ENCODE results near the gene FZD10. TPM values are rescaled to one million over a fixed set of nuclear protein-coding genes. Genes with fewer than 3 reads are reported as not detected.

Gene FZD10
- total RNA-seq, 1 donor = not detected

DNA sequence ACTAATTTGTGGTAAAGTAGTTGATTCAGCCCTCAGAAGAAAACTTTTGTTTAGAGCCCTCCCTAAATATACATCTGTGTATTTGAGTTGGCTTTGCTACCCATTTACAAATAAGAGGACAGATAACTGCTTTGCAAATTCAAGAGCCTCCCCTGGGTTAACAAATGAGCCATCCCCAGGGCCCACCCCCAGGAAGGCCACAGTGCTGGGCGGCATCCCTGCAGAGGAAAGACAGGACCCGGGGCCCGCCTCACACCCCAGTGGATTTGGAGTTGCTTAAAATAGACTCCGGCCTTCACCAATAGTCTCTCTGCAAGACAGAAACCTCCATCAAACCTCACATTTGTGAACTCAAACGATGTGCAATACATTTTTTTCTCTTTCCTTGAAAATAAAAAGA, 2.7 kb downstream of the FZD10 start:
- H3K4me3 ChIP-seq (ENCODE audit: low read depth, low read length) = no peak overlapping the region
- DNase-seq (ENCODE audit: low read depth) = no peak
- no peak for TF ChIP-seq CTCF (IDR thresholded peaks at IDR 0.05; ENCODE audit: insufficient read depth, low read length)

DNA sequence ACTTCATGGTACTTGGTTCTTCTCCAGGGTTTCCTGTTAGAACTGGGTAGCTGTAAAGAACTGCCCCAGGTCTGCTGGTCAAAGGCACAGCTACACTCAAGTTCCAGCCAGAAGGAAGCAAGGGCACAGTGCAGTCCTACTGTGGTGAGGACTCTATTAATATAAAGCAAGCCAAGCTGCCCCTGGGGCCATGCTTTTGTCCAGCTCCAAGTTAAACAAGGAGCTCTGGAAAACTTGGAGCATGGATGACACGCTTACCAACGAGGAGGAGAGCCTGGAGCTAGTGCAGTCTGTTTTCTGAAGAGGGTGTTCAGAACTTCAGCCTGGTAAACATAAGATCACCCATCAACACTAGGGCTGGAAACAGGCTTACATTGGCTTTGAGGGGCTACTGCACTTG, 4.0 kb downstream of the FZD10 start:
- TF ChIP-seq CTCF (IDR thresholded peaks at IDR 0.05; ENCODE audit: insufficient read depth, low read length) = no peak
- no peak overlapping the region for H3K4me3 ChIP-seq (ENCODE audit: low read depth, low read length)
- no peak for DNase-seq (ENCODE audit: low read depth)

DNA sequence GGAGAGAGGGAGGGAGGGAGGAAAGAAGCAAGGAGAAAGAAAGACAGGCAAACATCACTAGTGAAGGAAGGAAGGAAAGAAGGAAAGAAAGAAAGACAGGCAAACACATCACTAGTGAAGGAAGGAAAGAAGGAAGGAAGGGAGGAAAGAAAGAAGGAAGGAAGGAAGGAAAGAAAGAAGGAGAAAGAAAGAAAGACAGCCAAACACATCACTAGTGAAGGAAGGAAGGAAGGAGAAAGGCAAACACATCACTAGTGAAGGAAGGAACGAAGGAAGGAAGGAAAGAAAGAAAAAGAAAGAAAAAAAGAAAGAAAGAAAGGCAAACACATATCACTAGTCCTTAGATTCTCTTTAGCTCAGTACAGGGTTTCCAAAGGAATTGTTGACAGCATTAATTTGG, 5.3 kb downstream of the FZD10 start:
- TF ChIP-seq CTCF (IDR thresholded peaks at IDR 0.05; ENCODE audit: insufficient read depth, low read length) = no peak
- no peak overlapping the region for H3K4me3 ChIP-seq (ENCODE audit: low read depth, low read length)
- DNase-seq (ENCODE audit: low read depth) = no peak

- no peak for DNase-seq (ENCODE audit: low read depth)
- no peak overlapping the region for H3K4me3 ChIP-seq (ENCODE audit: low read depth, low read length)
Observed at GRCh38 chr12:130169256-130169655, 7.0 kb downstream of the FZD10 start.

DNA sequence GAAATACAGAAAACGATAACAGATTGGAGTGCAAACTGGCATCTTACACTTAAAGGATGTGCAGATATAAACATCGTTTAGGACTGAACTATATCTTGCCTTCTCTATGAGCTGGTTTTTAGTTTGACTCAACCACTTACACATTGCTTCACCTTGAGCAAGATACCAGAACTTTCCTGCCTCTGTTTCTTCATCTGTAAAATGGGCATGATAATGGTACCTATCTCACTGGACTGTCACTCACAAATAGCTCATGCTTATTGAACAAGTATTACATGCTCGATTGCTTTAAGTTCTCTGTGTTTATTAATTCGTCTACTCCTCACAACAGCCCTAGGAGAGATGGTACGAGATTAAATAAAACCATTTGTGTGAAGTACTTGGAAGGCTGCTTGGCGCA, 7.7 kb downstream of the FZD10 start:
- no peak for DNase-seq (ENCODE audit: low read depth)
- no peak for TF ChIP-seq CTCF (IDR thresholded peaks at IDR 0.05; ENCODE audit: insufficient read depth, low read length)
- no peak overlapping the region for H3K4me3 ChIP-seq (ENCODE audit: low read depth, low read length)

More at GRCh38 chr12:130169256-130169655, 7.0 kb downstream of the FZD10 start:
- no peak for TF ChIP-seq CTCF (IDR thresholded peaks at IDR 0.05; ENCODE audit: insufficient read depth, low read length)

DNA sequence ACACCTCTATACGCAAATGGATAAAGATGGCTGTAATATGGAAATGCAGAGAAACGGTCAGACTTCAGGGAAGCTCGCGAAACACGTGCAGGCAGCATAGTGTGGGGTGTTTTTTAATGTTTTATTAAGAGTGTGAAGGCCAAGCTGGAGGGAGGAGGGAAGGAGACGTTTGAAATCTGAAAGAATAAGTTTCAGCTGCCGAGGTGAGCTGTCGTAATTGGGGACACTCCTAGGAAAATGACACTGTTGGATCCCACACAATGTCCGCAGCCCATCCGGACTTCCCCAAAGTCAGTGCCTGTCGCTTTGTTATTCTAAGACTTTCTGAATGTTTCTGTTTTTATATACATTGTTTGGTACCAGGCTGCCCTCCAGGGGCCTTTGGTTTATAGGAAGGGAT, 8.3 kb downstream of the FZD10 start:
- TF ChIP-seq CTCF (IDR thresholded peaks at IDR 0.05; ENCODE audit: insufficient read depth, low read length) = no peak
- no peak for DNase-seq (ENCODE audit: low read depth)
- no peak overlapping the region for H3K4me3 ChIP-seq (ENCODE audit: low read depth, low read length)

GRCh38 chr12:130177635-130178242, 15.5 kb downstream of the FZD10 start:
- DNase-seq (ENCODE audit: low read depth) = no peak
- TF ChIP-seq CTCF (IDR thresholded peaks at IDR 0.05; ENCODE audit: insufficient read depth, low read length) = no peak

More at GRCh38 chr12:130177635-130178242, 15.5 kb downstream of the FZD10 start:
- H3K4me3 ChIP-seq (ENCODE audit: low read depth, low read length) = no peak overlapping the region
